Mucosa of stomach (tissue), 1 donor: Measurements from ENCODE around the gene GNA12.

Experiments
- H3K27me3 ChIP-seq: one replicate; pipeline ENCODE4 v1.7.0; 2013; ENCODE audit warnings: mild to moderate bottlenecking, low read length; ENCODE audit not compliant: control insufficient read depth, insufficient read depth
- H3K36me3 ChIP-seq: one replicate; pipeline ENCODE4 v1.7.0; 2013; ENCODE audit warnings: low read length; ENCODE audit not compliant: control insufficient read depth, insufficient read depth
- H3K4me1 ChIP-seq: one replicate; pipeline ENCODE4 v1.7.0; 2013; ENCODE audit warnings: mild to moderate bottlenecking, low read length; ENCODE audit not compliant: control insufficient read depth, insufficient read depth
- H3K4me3 ChIP-seq: one replicate; pipeline ENCODE4 v1.7.0; 2013; ENCODE audit warnings: low read length
- H3K9ac ChIP-seq: one replicate; pipeline ENCODE4 v1.7.0; 2013; ENCODE audit warnings: mild to moderate bottlenecking, low read length, moderate library complexity
- H3K9me3 ChIP-seq: one replicate; pipeline ENCODE4 v1.7.0; 2013; ENCODE audit warnings: mild to moderate bottlenecking, low read length, moderate library complexity; ENCODE audit not compliant: control insufficient read depth
- donor health status: Pancreatic carcinoma.

GNA12 gene

GRCh38 chr7:2878306-2878705 lies 34.2 kb upstream of the GNA12 start:
- Histone ChIP-seq H3K4me3 (no peak overlapping the region), H3K9me3 (no peaks in the 10 kb centered on the region), H3K27me3 (no peaks in the 10 kb centered on the region), H3K4me1 (no peaks in the 10 kb centered on the region), H3K9ac (no peak overlapping the region), H3K36me3 (no peaks in the 10 kb centered on the region)

GRCh38 chr7:2876031-2876731 lies 32.1 kb upstream of the GNA12 start:
- Histone ChIP-seq H3K9me3 (no peaks in the 10 kb centered on the region), H3K4me3 (no peak overlapping the region), H3K27me3 (no peaks in the 10 kb centered on the region), H3K4me1 (no peaks in the 10 kb centered on the region), H3K36me3 (no peaks in the 10 kb centered on the region), H3K9ac (no peak overlapping the region)

- no peak overlapping the region for H3K9ac ChIP-seq
- H3K27me3 ChIP-seq = no peaks in the 10 kb centered on the region
- H3K4me1 ChIP-seq = peaks cover 10% of the 10 kb centered on the region
- no peaks in the 10 kb centered on the region for H3K36me3 ChIP-seq
- no peaks in the 10 kb centered on the region for H3K9me3 ChIP-seq
- H3K4me3 ChIP-seq = no peak overlapping the region
Observed at GRCh38 chr7:2873686-2874551, 29.8 kb upstream of the GNA12 start.

- peaks cover 10% of the 10 kb centered on the region for H3K4me1 ChIP-seq
- no peaks in the 10 kb centered on the region for H3K27me3 ChIP-seq
- no peaks in the 10 kb centered on the region for H3K9me3 ChIP-seq
- no peaks in the 10 kb centered on the region for H3K36me3 ChIP-seq
- no peak overlapping the region for H3K4me3 ChIP-seq
- H3K9ac ChIP-seq = no peak overlapping the region
Observed at GRCh38 chr7:2873146-2873545, 29.0 kb upstream of the GNA12 start.

- Histone ChIP-seq H3K36me3 (no peaks in the 10 kb centered on the region), H3K4me3 (no peak overlapping the region), H3K9ac (no peak overlapping the region), H3K9me3 (no peaks in the 10 kb centered on the region), H3K27me3 (no peaks in the 10 kb centered on the region), H3K4me1 (peaks cover 10% of the 10 kb centered on the region)
Observed at GRCh38 chr7:2872296-2872874, 28.3 kb upstream of the GNA12 start.

GRCh38 chr7:2870471-2870931 lies 26.4 kb upstream of the GNA12 start:
- H3K4me3 ChIP-seq = no peak overlapping the region

GRCh38 chr7:2869981-2870380 lies 25.9 kb upstream of the GNA12 start:
- no peaks in the 10 kb centered on the region for H3K36me3 ChIP-seq
- no peaks in the 10 kb centered on the region for H3K9me3 ChIP-seq
- H3K4me1 ChIP-seq = peaks cover 10% of the 10 kb centered on the region
- H3K4me3 ChIP-seq = no peak overlapping the region
- no peaks in the 10 kb centered on the region for H3K27me3 ChIP-seq
- no peak overlapping the region for H3K9ac ChIP-seq

More at GRCh38 chr7:2870471-2870931, 26.4 kb upstream of the GNA12 start:
- Histone ChIP-seq H3K9me3 (no peaks in the 10 kb centered on the region), H3K4me1 (peaks cover 10% of the 10 kb centered on the region), H3K36me3 (no peaks in the 10 kb centered on the region), H3K27me3 (no peaks in the 10 kb centered on the region), H3K9ac (no peak overlapping the region)

GRCh38 chr7:2866601-2867000 lies 22.5 kb upstream of the GNA12 start:
- H3K27me3 ChIP-seq = no peaks in the 10 kb centered on the region
- H3K36me3 ChIP-seq = no peaks in the 10 kb centered on the region
- H3K9ac ChIP-seq = no peak overlapping the region
- H3K4me3 ChIP-seq = no peak overlapping the region
- no peaks in the 10 kb centered on the region for H3K9me3 ChIP-seq
- H3K4me1 ChIP-seq = peaks cover 28% of the 10 kb centered on the region

GRCh38 chr7:2864999-2865670 lies 21.0 kb upstream of the GNA12 start:
- H3K9ac ChIP-seq = no peak overlapping the region
- no peaks in the 10 kb centered on the region for H3K27me3 ChIP-seq
- peaks cover 27% of the 10 kb centered on the region for H3K4me1 ChIP-seq
- no peaks in the 10 kb centered on the region for H3K9me3 ChIP-seq
- H3K4me3 ChIP-seq = no peak overlapping the region
- H3K36me3 ChIP-seq = no peaks in the 10 kb centered on the region

GRCh38 chr7:2864204-2864985 lies 20.3 kb upstream of the GNA12 start:
- Histone ChIP-seq H3K9ac (peak overlapping the region; percentile 66), H3K4me3 (no peak overlapping the region)

GRCh38 chr7:2863461-2864066 lies 19.5 kb upstream of the GNA12 start:
- Histone ChIP-seq H3K4me3 (peak overlapping the region; percentile 41), H3K9ac (peak overlapping the region; percentile 66), H3K27me3 (no peaks in the 10 kb centered on the region), H3K9me3 (no peaks in the 10 kb centered on the region), H3K36me3 (no peaks in the 10 kb centered on the region), H3K4me1 (peaks cover 27% of the 10 kb centered on the region)

More at GRCh38 chr7:2864204-2864985, 20.3 kb upstream of the GNA12 start:
- Histone ChIP-seq H3K27me3 (no peaks in the 10 kb centered on the region), H3K36me3 (no peaks in the 10 kb centered on the region), H3K9me3 (no peaks in the 10 kb centered on the region), H3K4me1 (peaks cover 27% of the 10 kb centered on the region)
